GM18498 (cell line): ENCODE data around the gene CDY2A.
"Not testable (repeated sequence)": the region's sequence is repeated elsewhere in the genome, so short reads cannot be mapped to it uniquely, and the experiment has no call there.

Source experiments
- ATAC-seq: cut with Tn5 transposase; IDR thresholded peaks from one replicate; pipeline ENCODE4 v1.9.1; 2021; ENCODE audit warnings: mild to moderate bottlenecking, moderate library complexity; ENCODE audit not compliant: unreplicated experiment

CDY2A gene

DNA sequence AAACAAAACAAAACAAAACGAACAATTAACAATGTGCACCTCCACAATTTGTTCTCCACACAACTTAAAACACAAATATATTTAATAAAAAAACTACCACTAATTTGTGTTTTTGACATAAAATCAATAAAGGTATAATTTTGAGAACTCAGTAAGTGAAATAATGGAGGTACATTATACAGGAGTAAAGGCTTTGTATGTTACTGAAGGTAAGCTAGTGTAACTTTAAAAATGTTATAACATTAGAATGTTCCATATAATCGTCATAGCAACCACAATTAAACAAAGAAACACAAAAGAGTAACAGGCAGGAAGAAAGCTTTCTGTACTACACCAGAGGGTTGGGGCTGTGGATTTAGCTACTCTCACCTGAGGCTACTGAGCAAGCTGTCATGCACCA, at the start of gene CDY2A:
Gene CDY2A, plus strand, starts transcription at position 301 of the 400 bp plus-strand sequence. CDS start 328 bp downstream, outside the sequence.
- ATAC-seq: not testable (repeated sequence)

- not testable (repeated sequence) for ATAC-seq
Measured at GRCh38 chrY:17997586-17997985, 28.0 kb upstream of the CDY2A start.

GRCh38 chrY:17998266-17998665, 27.3 kb upstream of the CDY2A start:
- not testable (repeated sequence) for ATAC-seq

GRCh38 chrY:18023897-18024296, 1.7 kb upstream of the CDY2A start:
- not testable (repeated sequence) for ATAC-seq

DNA sequence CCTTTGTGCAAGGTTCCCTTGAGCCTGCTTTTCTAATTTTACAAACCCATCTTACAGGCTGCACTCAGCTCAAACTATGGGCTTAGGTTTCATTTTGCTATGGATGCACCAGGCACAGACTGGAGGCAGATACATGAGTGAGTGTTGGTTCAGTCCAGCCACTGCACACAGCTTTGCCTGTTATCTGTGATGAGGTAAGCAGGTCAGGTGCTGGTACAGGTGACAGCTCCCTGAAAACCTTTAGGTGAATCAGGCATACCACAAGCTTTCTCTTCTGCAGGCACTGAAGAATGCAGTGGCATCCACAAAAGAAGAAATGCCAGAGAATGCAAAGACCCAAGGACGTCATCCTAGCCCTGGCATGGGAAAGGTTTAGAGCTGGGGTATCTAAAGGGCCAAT, 3.3 kb downstream of the CDY2A start:
- ATAC-seq: not testable (repeated sequence)

GRCh38 chrY:18030178-18030577, 4.6 kb downstream of the CDY2A start:
- ATAC-seq: not testable (repeated sequence)

DNA sequence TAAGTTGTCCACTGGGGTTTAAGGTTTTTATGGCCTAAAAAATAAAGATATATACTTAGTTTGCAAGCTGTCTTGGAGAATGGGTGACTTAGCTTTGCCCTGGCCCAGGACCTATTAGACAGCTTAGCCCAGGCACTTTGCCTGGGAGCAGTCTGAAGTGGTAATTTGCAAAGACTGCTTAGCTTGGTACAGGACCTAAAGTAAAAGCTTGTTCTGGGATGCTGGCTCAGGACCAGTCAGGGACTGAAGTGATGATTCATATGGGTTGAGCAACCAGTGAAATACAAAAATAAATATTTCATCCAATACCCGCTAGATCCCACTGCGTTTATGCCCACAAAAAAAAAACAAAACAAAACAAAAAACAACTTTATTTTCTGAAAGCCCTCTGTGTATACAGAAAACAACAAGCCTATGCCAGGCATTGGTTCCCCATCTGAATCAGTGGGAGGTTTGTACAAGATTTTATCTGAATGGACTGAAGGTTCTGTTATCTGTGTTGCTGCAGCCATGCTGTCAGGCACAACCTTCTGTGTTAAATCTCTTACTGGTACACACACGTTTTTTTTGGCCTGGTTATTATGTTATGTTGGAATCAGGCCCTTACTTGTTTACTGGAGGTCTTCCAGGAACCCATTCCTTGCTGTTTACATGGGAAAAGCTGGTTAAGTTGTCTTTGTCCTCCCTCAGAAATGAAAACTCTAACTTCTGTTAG, 8.7 kb downstream of the CDY2A start:
- not testable (repeated sequence) for ATAC-seq

GRCh38 chrY:18034864-18035263, 9.3 kb downstream of the CDY2A start:
- not testable (repeated sequence) for ATAC-seq

DNA sequence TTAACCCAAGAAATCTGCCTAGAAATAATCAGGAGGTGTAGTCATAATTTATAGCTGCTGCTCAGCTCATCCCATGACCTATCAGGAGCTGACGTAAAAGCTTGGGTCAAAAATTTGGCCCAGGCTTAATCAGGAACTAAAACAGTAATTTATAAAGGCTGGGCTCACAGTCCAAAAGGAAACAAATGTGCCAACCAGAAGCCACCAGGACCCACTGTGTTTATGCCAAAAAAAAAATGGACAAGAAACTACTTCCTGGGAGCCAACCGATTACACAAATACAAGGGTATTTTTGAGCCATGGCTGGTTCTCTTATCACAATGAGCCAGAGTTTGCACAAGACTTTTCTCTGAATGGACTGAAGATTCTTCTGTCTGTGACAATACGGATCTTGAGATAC, 19.4 kb downstream of the CDY2A start:
- not testable (repeated sequence) for ATAC-seq

GRCh38 chrY:18048149-18049040, 22.8 kb downstream of the CDY2A start:
- ATAC-seq: not testable (repeated sequence)

GRCh38 chrY:18049061-18049460, 23.5 kb downstream of the CDY2A start:
- not testable (repeated sequence) for ATAC-seq

DNA sequence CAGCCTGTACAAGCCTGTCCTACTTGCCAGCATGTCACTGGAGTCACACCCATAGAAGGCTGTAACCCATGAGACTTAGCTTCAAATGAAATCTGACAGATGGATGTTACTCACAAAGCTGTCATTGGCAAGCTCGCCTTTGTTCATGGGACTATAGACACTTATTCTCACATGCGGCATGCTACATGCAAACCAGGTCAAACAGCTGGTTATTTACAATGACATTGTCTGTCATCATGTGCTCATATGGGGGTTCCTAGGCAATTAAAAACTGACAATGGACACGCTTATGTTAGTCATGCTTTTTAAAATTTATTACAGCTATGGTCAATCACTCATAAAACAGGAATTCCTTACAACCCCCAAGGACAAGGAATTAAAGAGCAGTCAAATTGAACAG, 30.9 kb downstream of the CDY2A start:
- not testable (repeated sequence) for ATAC-seq

DNA sequence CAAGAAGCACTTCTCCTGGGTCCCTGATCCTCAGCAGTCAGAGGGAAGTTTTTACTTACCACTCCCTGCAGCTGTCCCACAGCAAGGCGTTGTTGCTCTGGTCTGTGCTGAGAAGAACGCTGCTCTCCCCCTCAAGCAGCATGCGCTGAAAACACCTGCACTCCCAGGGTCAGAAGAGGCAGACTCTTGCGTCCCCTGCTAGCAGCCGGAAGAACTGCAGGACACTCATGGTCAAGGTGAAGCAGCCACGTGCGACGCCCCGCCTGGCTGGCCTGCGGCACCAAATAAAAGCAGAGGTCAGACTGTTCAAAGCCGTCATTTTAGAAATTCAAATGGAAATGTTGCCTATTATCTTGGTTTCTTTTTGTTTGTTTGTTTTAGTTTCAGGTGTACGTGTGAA, 47.9 kb downstream of the CDY2A start:
- not testable (repeated sequence) for ATAC-seq
